NCI-H1417 (cell line): Measurements from ENCODE around the gene HIBCH.

Experiments used
- DNase-seq, 3 experiments: peaks; one replicate each; lab custom pipeline; 2025; lab: John Stamatoyannopoulos, UW

Gene HIBCH

GRCh38 chr2:190188289-190188688 lies 131.3 kb downstream of the HIBCH start:
- DNase-seq = no peak

- no peak for DNase-seq
Observed at GRCh38 chr2:190186238-190186637, 133.4 kb downstream of the HIBCH start.

GRCh38 chr2:190185380-190185779 lies 134.2 kb downstream of the HIBCH start:
- no peak for DNase-seq

- no peak for DNase-seq
Observed at GRCh38 chr2:190184460-190184859, 135.2 kb downstream of the HIBCH start.

GRCh38 chr2:190183539-190183938 lies 136.1 kb downstream of the HIBCH start:
- no peak for DNase-seq

GRCh38 chr2:190182071-190182524 lies 137.5 kb downstream of the HIBCH start:
- DNase-seq = peak in 2 of 3 experiments; percentile 16 to 41

- DNase-seq = peak in 1 of 3 experiments; percentile 59
Observed at GRCh38 chr2:190181123-190181669, 138.4 kb downstream of the HIBCH start.

- peak in 2 of 3 experiments; percentile 73 to 80 for DNase-seq
Observed at GRCh38 chr2:190180313-190181122, 139.1 kb downstream of the HIBCH start.

GRCh38 chr2:190179754-190180312 lies 139.8 kb downstream of the HIBCH start:
- no peak for DNase-seq

GRCh38 chr2:190178066-190178722 lies 141.4 kb downstream of the HIBCH start:
- no peak for DNase-seq

GRCh38 chr2:190177249-190178040 lies 142.2 kb downstream of the HIBCH start:
- DNase-seq = no peak

GRCh38 chr2:190173392-190173791 lies 146.2 kb downstream of the HIBCH start:
- DNase-seq = no peak

GRCh38 chr2:190170673-190171072 lies 149.0 kb downstream of the HIBCH start:
- DNase-seq = no peak

- DNase-seq = no peak
Observed at GRCh38 chr2:190169221-190170072, 150.2 kb downstream of the HIBCH start.

GRCh38 chr2:190167702-190168101 lies 151.9 kb downstream of the HIBCH start:
- DNase-seq = no peak

GRCh38 chr2:190165491-190165890 lies 154.1 kb downstream of the HIBCH start:
- DNase-seq = no peak

- DNase-seq = no peak
Observed at GRCh38 chr2:190162851-190163250, 156.8 kb downstream of the HIBCH start.

- no peak for DNase-seq
Observed at GRCh38 chr2:190159453-190159852, 160.2 kb downstream of the HIBCH start.

- DNase-seq = no peak
Observed at GRCh38 chr2:190158798-190159434, 160.7 kb downstream of the HIBCH start.
